Muscle of leg (tissue), 11 donors: ENCODE measurements around the gene JMJD1C. TPM values are rescaled to one million over a fixed set of nuclear protein-coding genes. Genes with fewer than 3 reads are reported as not detected.

ENCODE experiments used
- DNase-seq: peaks from one replicate; pipeline ENCODE4 v3.0.0; 2013
- H3K27ac ChIP-seq: one replicate; pipeline ENCODE4 v1.5.1; 2013; ENCODE audit warnings: mild to moderate bottlenecking, low read length, control low read depth
- H3K27me3 ChIP-seq: one replicate; pipeline ENCODE4 v1.6.1; 2013; ENCODE audit warnings: low read length; ENCODE audit not compliant: control insufficient read depth, insufficient read depth
- H3K36me3 ChIP-seq: one replicate; pipeline ENCODE4 v1.6.1; 2013; ENCODE audit warnings: low read length; ENCODE audit not compliant: control insufficient read depth, insufficient read depth
- H3K4me1 ChIP-seq: one replicate; pipeline ENCODE4 v1.6.1; 2013; ENCODE audit warnings: low read length; ENCODE audit not compliant: control insufficient read depth, insufficient read depth
- H3K4me3 ChIP-seq: one replicate; pipeline ENCODE4 v1.5.1; 2013; ENCODE audit warnings: low read length, control low read depth
- H3K9me3 ChIP-seq: replicated peaks from 2 replicates; pipeline ENCODE4 v1.6.1; 2013; ENCODE audit warnings: low read depth, low read length; ENCODE audit not compliant: control insufficient read depth
- WGBS: methylation state at CpG from one replicate; pipeline ENCODE4 v1.1.5; 2013; ENCODE audit warnings: missing lambda C conversion rate; ENCODE audit not compliant: insufficient coverage; 5-methylcytosine and 5-hydroxymethylcytosine counted together
- polyA plus RNA-seq, 8 donors: library from polyadenylated mRNA; unstranded; fragments of 120-200 nt; gene quantifications; one replicate each; pipeline versions ENCODE4 v1.2.1 to v1.2.3, GENCODE V29; 2013; ENCODE audit warnings: inconsistent platforms in 1 of 8, low replicate concordance in 1 of 8; ENCODE audit not compliant: insufficient read length in 8 of 8, insufficient read depth in 1 of 8
- total RNA-seq: library from RNA; stranded (reverse); fragments of 120-200 nt; gene quantifications from one replicate; pipeline ENCODE4 v1.2.4, GENCODE V29; 2013

Gene JMJD1C
- total and polyA plus RNA-seq, 9 donors: 55.5 to 104 (median 74.7) TPM

DNA sequence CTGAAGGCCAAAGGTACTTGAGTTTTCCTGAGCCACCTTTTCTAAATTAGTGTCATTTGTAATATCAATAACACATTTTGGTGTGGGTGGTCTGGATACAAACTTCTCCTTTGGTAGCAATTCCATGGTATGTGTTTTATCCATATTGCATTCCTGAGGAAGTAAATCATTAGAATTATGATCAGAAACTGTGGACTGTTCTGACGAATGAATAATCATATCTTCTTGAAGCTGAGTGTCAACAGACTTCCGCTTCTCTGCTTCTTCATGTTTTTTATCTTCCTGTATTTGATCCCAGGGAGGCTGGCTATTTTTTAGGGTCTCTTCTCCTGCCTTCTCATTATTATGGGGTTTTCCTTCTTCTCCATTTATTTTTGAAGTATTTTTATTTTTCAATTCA, 251.2 kb downstream of the JMJD1C start:
- DNase-seq: no peak
- H3K27ac ChIP-seq: no peak overlapping the region
- H3K4me3 ChIP-seq: no peak overlapping the region
- H3K27me3 ChIP-seq: no peaks in the 10 kb centered on the region
- 20% methylated on average over 1 of the region's 2 CpGs for WGBS
- H3K36me3 ChIP-seq: peaks cover 30% of the 10 kb centered on the region
- H3K4me1 ChIP-seq: no peaks in the 10 kb centered on the region
- peaks cover 2% of the 10 kb centered on the region for H3K9me3 ChIP-seq

DNA sequence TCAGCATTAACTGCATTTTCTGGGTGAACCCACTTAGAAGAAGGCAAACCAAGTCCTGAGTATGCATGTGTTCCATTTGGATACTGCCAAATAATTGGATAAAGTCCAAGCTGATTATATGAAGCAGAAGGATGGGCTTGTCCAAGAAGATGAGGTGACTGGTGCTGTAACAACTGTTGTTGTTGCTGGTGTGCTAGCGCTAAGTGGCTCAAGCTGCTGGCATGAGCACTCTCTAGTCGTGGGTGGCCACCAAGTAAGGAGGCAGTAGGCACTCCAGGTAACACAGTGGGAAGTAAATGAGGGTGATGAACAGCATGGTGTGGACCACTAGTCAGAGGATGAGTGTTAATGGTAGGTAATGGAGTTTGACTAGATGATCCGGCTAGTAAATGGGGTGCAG, 252.3 kb downstream of the JMJD1C start:
- peaks cover 2% of the 10 kb centered on the region for H3K9me3 ChIP-seq
- H3K27me3 ChIP-seq: no peaks in the 10 kb centered on the region
- H3K36me3 ChIP-seq: peaks cover 31% of the 10 kb centered on the region
- WGBS: 95% methylated on average over 3 of the region's 3 CpGs
- H3K27ac ChIP-seq: no peak overlapping the region
- peaks cover 2% of the 10 kb centered on the region for H3K4me1 ChIP-seq
- DNase-seq: no peak
- no peak overlapping the region for H3K4me3 ChIP-seq

DNA sequence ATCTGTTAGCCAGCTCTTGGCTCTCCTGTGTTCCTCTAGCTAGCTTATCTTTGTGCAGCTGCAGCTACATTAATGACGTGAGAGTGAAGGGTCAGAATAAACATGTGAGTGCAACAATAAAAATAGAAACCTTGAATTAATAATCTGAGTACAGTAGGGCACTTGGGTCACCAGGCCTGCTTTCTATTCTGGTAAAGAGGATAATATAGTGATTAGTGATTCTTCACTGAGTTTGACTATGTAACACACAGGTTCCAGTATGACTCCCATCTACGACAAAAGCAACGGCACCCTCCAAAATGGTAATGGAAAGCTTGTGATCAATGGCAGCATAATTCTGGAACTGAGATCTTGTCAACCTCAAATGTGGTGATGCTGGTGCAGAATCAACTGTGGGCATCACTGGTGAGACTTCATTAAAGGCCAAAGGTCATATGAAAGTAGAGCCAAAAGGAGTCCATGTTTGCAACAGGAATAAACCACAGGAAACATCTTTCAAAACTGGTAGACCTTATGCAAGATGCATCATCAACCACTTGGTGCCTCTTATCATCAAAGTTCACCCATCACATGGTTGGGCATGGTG, 255.1 kb downstream of the JMJD1C start:
- no peak overlapping the region for H3K4me3 ChIP-seq
- H3K9me3 ChIP-seq: peaks cover 2% of the 10 kb centered on the region
- H3K36me3 ChIP-seq: peaks cover 45% of the 10 kb centered on the region
- no peak overlapping the region for H3K27ac ChIP-seq
- peak; percentile 35 for DNase-seq
- WGBS: no CpG with 5 or more reads among the region's 3 CpGs
- peaks cover 13% of the 10 kb centered on the region for H3K4me1 ChIP-seq
- H3K27me3 ChIP-seq: no peaks in the 10 kb centered on the region

DNA sequence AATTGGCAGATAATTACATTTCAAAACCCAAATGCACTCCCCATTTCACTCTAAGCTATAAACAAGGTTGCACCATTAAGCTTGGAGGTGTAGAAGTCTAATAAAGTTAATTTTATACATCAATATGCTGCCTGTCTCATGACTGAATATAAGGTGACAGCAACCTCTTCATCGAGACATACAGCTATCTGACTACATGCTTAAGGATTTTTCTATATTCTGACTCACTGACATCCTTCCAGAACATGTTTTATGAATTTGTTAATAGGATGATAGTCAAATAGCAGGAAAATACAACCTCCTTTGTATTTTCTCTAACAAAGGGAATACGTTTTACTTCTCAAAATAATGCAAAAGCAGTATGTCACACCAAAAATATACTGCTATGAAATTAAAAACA, 256.1 kb downstream of the JMJD1C start:
- peaks cover 41% of the 10 kb centered on the region for H3K36me3 ChIP-seq
- peaks cover 13% of the 10 kb centered on the region for H3K4me1 ChIP-seq
- H3K27me3 ChIP-seq: no peaks in the 10 kb centered on the region
- DNase-seq: no peak
- WGBS: no CpG with 5 or more reads among the region's 2 CpGs
- H3K9me3 ChIP-seq: peaks cover 2% of the 10 kb centered on the region
- H3K27ac ChIP-seq: no peak overlapping the region
- H3K4me3 ChIP-seq: no peak overlapping the region

DNA sequence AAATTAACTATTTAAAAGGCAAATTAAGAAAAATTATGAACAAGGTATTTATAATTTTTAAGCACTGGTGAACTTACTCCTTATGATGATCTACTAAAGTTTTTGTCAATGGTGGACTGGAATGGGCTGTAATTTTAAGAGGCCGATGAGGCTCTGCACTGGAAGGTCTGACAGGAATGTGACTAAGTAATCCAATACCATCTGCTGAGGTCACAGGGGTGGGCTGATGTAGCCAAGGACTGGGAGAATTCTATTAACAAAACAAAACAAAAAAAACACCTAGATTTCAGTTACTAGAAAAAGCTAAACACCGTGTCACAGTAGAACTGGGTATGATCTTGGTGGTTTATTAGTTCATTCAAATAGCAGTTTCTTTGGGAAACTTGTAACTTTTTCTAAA, 256.8 kb downstream of the JMJD1C start:
- H3K4me1 ChIP-seq: peaks cover 13% of the 10 kb centered on the region
- no CpG with 5 or more reads among the region's 2 CpGs for WGBS
- H3K27me3 ChIP-seq: no peaks in the 10 kb centered on the region
- no peak overlapping the region for H3K4me3 ChIP-seq
- DNase-seq: peak; percentile 36
- H3K27ac ChIP-seq: no peak overlapping the region
- H3K36me3 ChIP-seq: peaks cover 37% of the 10 kb centered on the region
- H3K9me3 ChIP-seq: peaks cover 2% of the 10 kb centered on the region

DNA sequence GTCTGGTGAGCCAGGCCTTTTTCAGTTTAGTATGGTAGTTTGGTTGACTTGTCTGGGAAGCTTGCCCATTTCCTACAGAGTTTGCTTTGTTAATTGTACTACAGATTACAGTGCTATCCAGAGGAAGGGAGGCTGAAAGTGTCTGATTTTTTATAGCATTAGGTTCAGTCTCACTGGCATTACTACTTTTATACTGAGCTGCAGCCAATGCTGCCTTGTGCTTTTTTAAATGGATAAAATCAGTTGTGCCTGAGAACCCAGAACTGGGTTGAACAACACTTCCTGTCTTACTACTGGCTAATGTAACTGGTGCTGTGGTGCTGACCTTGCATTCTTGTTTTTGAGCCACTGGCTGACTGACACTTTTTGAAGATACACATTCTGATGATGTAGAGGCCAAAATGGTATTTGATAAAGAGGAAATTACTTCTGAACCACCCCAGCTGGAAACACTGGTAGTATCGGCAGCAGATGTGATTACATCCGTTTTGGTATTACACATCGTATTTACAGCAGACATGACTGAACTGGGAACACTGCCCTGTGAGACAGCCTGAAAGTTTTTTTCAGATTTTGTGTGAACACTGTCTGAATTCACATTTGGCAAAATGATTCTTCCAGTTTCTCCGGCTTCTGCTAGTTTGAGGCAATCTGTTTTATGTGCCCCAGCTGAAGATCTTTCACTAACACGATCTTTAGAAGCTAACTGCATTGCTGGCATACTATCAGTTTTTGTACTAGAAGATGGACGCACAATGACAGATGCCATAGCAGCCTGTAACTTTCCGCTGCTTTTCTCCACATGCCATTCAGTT, 258.6 kb downstream of the JMJD1C start:
- H3K36me3 ChIP-seq: peaks cover 25% of the 10 kb centered on the region
- 22% methylated on average over 6 of the region's 7 CpGs for WGBS
- H3K4me1 ChIP-seq: peaks cover 13% of the 10 kb centered on the region
- H3K27me3 ChIP-seq: no peaks in the 10 kb centered on the region
- peak; percentile 93 for DNase-seq
- H3K27ac ChIP-seq: peak overlapping the region; percentile 83
- H3K9me3 ChIP-seq: peaks cover 2% of the 10 kb centered on the region
- no peak overlapping the region for H3K4me3 ChIP-seq

DNA sequence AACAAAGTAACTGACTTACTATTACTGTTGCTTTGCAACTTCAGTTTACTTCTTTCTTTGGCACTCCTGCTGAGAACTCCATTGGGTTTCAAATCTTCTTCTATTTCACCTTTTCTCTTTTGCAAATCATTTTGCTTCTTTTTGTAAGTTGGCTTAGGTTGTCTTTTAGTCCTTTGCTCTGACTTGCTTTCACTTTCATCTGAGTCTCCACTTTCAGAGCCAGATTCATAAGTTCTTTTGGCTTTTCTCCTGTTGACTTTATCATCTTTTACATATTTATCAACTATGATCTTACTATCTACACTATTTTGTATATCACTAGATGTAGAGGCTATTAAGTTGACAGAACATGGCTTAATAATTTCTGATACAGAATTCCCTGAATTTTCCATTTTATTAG, 259.2 kb downstream of the JMJD1C start:
- peaks cover 13% of the 10 kb centered on the region for H3K4me1 ChIP-seq
- H3K27ac ChIP-seq: peak overlapping the region; percentile 83
- H3K36me3 ChIP-seq: peaks cover 23% of the 10 kb centered on the region
- no peak overlapping the region for H3K4me3 ChIP-seq
- DNase-seq: peak; percentile 38
- H3K9me3 ChIP-seq: no peaks in the 10 kb centered on the region
- H3K27me3 ChIP-seq: no peaks in the 10 kb centered on the region

DNA sequence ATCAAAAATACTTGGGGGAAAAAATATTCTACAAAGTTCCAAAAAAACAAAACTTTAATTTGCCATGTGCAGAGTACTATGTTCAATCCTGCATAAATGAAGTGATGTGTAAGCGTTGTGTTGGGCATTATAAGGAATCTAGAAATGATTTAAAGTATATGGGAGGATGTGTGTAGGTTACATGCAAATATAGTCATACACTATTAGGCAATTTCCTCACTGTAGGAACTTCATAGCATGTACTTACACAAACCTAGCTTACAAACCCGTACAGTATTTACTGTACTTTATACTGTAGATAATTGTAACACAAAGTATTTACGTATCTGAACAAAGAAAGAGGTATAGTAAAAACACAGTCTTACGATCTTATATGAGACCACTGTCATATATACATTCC, 260.4 kb downstream of the JMJD1C start:
- H3K27ac ChIP-seq: no peak overlapping the region
- H3K36me3 ChIP-seq: peaks cover 19% of the 10 kb centered on the region
- DNase-seq: no peak

DNA sequence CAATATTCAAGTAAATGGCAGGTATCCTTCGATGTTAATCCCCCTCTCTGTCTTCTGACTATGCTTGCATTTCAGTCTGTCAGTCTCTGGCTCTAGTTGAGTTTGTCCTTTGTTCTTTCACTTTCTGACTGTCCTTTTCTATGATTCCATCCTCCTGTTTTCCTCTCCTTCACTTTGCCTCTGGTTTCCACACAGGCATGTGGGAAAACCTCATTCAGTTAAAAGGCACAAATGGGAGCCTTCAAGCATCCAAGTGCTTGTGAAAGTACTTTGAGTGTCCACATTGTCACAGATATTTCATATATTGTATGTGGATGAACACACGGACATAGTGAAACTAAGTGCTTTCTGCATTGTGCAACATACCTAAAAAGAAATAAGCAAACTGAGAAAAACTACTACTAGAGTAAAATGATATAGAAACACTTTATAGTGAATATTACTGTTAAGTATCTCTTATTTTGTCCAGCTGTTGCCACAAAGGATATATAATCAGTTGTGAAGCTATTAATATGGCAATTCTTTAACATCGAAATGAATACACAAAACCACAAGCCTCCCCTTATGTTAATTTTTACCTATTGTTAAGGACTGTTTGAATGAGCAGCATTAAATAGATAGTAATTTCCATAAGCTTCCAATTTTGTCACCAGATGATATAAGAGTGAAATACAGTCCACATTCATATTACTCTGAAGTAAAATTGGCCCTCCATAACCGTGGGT, 260.9 kb downstream of the JMJD1C start:
- no CpG with 5 or more reads among the region's 4 CpGs for WGBS
- Histone ChIP-seq H3K4me1 (peaks cover 13% of the 10 kb centered on the region), H3K27ac (no peak overlapping the region)

More for the DNA sequence above, 260.4 kb downstream of the JMJD1C start:
- H3K4me1 ChIP-seq: peaks cover 13% of the 10 kb centered on the region
- no CpG with 5 or more reads among the region's 4 CpGs for WGBS
- no peaks in the 10 kb centered on the region for H3K9me3 ChIP-seq
- H3K4me3 ChIP-seq: no peak overlapping the region
- H3K27me3 ChIP-seq: no peaks in the 10 kb centered on the region

DNA sequence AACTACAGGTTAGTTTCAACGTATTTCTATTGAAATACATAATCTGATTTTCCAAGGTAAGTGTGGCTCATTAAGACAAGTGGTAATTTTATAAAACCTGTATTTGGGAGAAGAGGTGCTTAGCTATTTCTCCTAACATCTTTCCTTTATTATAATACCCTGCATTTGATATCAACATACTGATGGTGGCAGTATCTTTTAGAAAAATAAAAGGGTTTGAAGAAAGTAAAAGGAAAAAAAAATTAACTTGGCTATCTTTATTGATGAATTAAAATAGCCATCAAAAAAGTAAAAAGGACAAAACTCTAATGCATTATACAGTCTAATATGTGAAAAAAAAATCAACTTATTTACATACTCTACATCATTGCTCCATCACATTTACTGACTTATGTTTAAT, 264.7 kb downstream of the JMJD1C start:
- Histone ChIP-seq H3K9me3 (no peaks in the 10 kb centered on the region), H3K36me3 (peaks cover 17% of the 10 kb centered on the region), H3K4me1 (no peaks in the 10 kb centered on the region), H3K27ac (no peak overlapping the region), H3K27me3 (no peaks in the 10 kb centered on the region), H3K4me3 (no peak overlapping the region)
- DNase-seq: no peak
- WGBS: no CpG with 5 or more reads among the region's 1 CpG

More for the DNA sequence above, 260.9 kb downstream of the JMJD1C start:
- Histone ChIP-seq H3K36me3 (peaks cover 19% of the 10 kb centered on the region), H3K9me3 (no peaks in the 10 kb centered on the region), H3K4me3 (no peak overlapping the region), H3K27me3 (no peaks in the 10 kb centered on the region)
- no peak for DNase-seq
